Brain microvascular endothelial cell (primary cell): ENCODE data around the gene KDF1.

Source experiments
- DNase-seq: peaks from one replicate; pipeline ENCODE4 v3.0.0-alpha.2; 2020
- H3K27ac ChIP-seq: fragments of 250-450 bp; sonication (Bioruptor Pico); 2 replicates; pipeline ENCODE4 v1.5.1; 2020; ENCODE audit warnings: mild to moderate bottlenecking, moderate library complexity
- H3K27me3 ChIP-seq: fragments of 250-450 bp; sonication (Bioruptor Pico); replicated peaks from 2 replicates; pipeline ENCODE4 v1.5.1; 2020; ENCODE audit warnings: mild to moderate bottlenecking
- H3K36me3 ChIP-seq: fragments of 250-450 bp; sonication (Bioruptor Pico); replicated peaks from 2 replicates; pipeline ENCODE4 v1.5.1; 2020; ENCODE audit warnings: mild to moderate bottlenecking
- H3K4me3 ChIP-seq: 2 replicates; pipeline ENCODE4 v1.5.1; 2011; ENCODE audit warnings: low read depth, mild to moderate bottlenecking, control low read depth, low read length, moderate library complexity
- in situ Hi-C: cut with HindIII; loops from 2 replicates; pipeline ENCODE4 v1.10.0; 2017; ENCODE audit warnings: low sequenced_read_pairs, low pct_ligation_motif_present
- TF ChIP-seq, protein P1 (sequence below): IDR thresholded peaks from 2 replicates; pipeline ENCODE4 v1.5.1; 2011; ENCODE audit warnings: low read depth, mild to moderate bottlenecking, moderate library complexity, low read length, control low read depth, inconsistent platforms; ENCODE audit errors: missing control alignments

The KDF1 gene

DNA sequence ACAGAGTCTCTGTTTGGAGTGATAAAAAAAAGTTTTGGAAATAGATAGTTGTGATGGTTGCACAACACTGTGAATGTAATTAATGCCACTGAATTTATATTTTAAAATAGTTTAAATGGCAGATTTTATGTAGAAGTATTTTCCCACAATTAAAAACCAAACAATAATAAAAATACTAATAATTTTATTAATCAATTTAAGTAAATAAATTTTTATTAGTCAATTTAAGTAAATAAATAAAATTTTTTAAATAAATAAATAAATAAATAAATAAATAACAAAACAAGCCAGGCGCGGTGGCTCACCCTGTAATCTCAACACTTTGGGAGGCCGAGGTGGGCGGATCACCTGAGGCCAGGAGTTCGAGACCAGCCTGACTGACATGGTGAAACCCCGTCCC is 4.9 kb upstream of the KDF1 start:
- in situ Hi-C loops, result loop anchor here (25.0 kb wide), 1 partner anchor 97 kb away; no protein-coding TSS in a partner anchor
- Histone ChIP-seq H3K27ac (no peak overlapping the region), H3K36me3 (no peaks in the 10 kb centered on the region), H3K27me3 (no peaks in the 10 kb centered on the region), H3K4me3 (no peak overlapping the region)
- TF ChIP-seq, protein P1, sequence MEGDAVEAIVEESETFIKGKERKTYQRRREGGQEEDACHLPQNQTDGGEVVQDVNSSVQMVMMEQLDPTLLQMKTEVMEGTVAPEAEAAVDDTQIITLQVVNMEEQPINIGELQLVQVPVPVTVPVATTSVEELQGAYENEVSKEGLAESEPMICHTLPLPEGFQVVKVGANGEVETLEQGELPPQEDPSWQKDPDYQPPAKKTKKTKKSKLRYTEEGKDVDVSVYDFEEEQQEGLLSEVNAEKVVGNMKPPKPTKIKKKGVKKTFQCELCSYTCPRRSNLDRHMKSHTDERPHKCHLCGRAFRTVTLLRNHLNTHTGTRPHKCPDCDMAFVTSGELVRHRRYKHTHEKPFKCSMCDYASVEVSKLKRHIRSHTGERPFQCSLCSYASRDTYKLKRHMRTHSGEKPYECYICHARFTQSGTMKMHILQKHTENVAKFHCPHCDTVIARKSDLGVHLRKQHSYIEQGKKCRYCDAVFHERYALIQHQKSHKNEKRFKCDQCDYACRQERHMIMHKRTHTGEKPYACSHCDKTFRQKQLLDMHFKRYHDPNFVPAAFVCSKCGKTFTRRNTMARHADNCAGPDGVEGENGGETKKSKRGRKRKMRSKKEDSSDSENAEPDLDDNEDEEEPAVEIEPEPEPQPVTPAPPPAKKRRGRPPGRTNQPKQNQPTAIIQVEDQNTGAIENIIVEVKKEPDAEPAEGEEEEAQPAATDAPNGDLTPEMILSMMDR, result no peak
- no peak for DNase-seq

DNA sequence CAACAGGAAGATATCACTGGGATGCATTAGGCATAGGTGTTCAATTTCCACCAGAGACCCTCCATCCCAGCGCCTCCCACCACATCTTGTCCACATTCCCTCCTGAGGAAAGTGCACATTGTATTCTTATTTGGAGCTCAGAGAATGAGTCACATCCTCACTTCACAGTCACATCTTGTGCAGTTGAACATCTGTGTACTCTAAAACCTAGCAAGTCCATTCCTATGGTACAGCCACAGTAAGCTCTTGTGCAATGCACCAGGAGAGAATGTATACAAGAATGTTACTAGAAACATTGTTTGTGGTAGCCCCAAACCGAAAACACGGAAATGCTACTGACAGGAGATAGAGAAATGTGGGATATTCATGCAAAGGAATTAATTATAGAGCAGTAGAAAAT is 1.6 kb upstream of the KDF1 start:
- peak; percentile 88 for DNase-seq
- H3K4me3 ChIP-seq, result no peak overlapping the region
- in situ Hi-C loops, result loop anchor here (25.0 kb wide), 1 partner anchor 100 kb away; no protein-coding TSS in a partner anchor

DNA sequence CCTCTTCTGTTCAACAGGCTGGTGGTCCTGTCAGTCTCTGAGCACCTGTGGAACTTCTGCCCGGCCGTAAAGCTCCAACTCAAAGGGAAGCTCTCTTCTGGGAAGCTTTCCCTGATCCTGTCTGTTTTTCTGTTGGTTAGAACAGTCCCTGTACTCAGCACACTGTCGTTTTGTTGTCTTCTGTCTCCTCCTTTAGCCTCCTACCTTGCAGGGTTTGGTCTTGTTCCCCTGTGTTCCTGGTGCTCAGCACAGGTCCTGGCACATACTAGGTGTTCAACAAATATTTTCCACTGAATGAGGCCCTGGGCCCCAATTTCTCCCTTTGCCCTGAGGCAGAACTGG is 328 bp upstream of the KDF1 start:
- TF ChIP-seq, protein P1, result no peak
- Histone ChIP-seq H3K4me3 (no peak overlapping the region), H3K36me3 (no peaks in the 10 kb centered on the region), H3K27me3 (peaks cover 10% of the 10 kb centered on the region), H3K27ac (no peak overlapping the region)
- DNase-seq, result no peak
- in situ Hi-C loops, result loop anchor here (25.0 kb wide), 1 partner anchor 102 kb away; no protein-coding TSS in a partner anchor

More for the DNA sequence above, 1.6 kb upstream of the KDF1 start:
- Histone ChIP-seq H3K27me3 (peaks cover 10% of the 10 kb centered on the region), H3K36me3 (no peaks in the 10 kb centered on the region), H3K27ac (no peak overlapping the region)
- TF ChIP-seq, protein P1, result no peak

DNA sequence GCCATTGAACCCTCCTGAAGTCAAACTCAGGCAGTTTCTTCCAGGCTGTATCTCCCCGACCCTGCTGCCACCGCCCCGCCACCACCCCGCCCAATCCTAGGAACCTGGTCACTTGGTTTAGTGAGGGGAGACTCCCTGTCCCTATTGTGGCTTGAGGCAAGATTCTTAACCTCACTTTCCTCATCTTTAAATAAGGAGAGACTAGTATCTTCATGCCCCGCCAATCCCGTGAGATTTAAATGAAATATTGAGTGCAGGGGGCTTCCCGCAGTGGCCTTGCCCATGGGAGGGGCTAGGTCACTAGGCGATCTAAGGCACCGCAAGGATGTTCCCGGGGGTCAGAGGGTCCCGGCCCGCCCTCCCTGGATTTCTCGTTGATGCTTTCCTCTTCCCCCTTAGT is 998 bp downstream of the KDF1 start:
- peaks cover 10% of the 10 kb centered on the region for H3K27me3 ChIP-seq
- no peak overlapping the region for H3K27ac ChIP-seq
- H3K4me3 ChIP-seq, result no peak overlapping the region
- no peak for DNase-seq
- in situ Hi-C loops, result loop anchor here (25.0 kb wide), 1 partner anchor 103 kb away; no protein-coding TSS in a partner anchor
- H3K36me3 ChIP-seq, result no peaks in the 10 kb centered on the region
- TF ChIP-seq, protein P1, result no peak

DNA sequence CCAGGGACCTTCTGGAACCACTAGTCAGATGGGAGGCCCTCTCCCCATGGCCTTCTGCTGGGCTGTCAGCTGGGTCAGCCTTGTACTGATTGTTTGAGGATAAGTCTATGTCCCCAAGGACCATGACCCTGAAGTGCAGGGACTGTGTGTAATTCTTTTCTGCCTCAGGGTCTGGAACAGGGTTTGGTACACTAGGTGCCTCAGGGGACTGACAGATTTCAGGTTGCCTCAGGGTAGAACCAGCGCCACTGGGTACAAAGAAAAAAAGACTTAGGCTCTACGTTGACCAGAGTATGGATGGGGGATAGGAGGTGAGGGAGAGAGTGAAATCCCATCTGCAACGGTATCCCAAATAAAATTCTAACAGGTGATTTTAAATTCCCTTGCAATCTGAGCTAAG is 3.0 kb downstream of the KDF1 start:
- Histone ChIP-seq H3K27me3 (peaks cover 10% of the 10 kb centered on the region), H3K27ac (no peak overlapping the region), H3K36me3 (no peaks in the 10 kb centered on the region), H3K4me3 (no peak overlapping the region)
- in situ Hi-C loops, result loop anchor here (25.0 kb wide), 1 partner anchor 105 kb away; no protein-coding TSS in a partner anchor
- TF ChIP-seq, protein P1, result no peak
- no peak for DNase-seq

DNA sequence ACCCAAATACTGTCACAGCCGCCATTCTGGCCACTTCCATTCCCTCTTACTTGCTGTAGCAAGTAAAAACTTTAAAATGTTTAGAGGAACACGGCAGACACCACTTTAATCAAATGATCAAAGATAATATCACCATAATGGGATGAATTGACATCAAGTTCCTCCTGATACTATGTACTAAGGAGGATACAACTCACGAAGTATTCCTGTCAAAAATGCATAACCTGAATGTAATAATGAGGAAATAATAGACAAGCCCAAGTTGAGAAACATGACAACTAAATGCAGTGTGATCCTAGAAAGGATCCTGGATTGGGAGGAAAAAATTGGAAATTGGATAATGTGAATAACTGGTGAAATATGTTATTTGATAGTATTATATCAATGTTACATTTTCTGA is 3.9 kb downstream of the KDF1 start:
- H3K27me3 ChIP-seq, result peaks cover 10% of the 10 kb centered on the region

More for the DNA sequence above, 3.9 kb downstream of the KDF1 start:
- Histone ChIP-seq H3K36me3 (no peaks in the 10 kb centered on the region), H3K4me3 (no peak overlapping the region), H3K27ac (no peak overlapping the region)
- DNase-seq, result no peak
- TF ChIP-seq, protein P1, result no peak
- in situ Hi-C loops, result loop anchor here (25.0 kb wide), 1 partner anchor 106 kb away; no protein-coding TSS in a partner anchor
